Measurements from ENCODE around the gene LZTR1.

Gene LZTR1

GRCh38 chr22:20975541-20976290 is 6.4 kb upstream of the LZTR1 start:
- H3K27me3 ChIP-seq = no peaks in the 10 kb centered on the region
- H3K9me3 ChIP-seq = no peaks in the 10 kb centered on the region
- H3K4me3 ChIP-seq (ENCODE audit: low read depth, low read length) = no peak overlapping the region
- no peaks in the 10 kb centered on the region for H3K36me3 ChIP-seq
- TF ChIP-seq, protein P1, sequence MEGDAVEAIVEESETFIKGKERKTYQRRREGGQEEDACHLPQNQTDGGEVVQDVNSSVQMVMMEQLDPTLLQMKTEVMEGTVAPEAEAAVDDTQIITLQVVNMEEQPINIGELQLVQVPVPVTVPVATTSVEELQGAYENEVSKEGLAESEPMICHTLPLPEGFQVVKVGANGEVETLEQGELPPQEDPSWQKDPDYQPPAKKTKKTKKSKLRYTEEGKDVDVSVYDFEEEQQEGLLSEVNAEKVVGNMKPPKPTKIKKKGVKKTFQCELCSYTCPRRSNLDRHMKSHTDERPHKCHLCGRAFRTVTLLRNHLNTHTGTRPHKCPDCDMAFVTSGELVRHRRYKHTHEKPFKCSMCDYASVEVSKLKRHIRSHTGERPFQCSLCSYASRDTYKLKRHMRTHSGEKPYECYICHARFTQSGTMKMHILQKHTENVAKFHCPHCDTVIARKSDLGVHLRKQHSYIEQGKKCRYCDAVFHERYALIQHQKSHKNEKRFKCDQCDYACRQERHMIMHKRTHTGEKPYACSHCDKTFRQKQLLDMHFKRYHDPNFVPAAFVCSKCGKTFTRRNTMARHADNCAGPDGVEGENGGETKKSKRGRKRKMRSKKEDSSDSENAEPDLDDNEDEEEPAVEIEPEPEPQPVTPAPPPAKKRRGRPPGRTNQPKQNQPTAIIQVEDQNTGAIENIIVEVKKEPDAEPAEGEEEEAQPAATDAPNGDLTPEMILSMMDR (IDR thresholded peaks at IDR 0.05; ENCODE audit: low read depth, low read length) = no peak
- no peak for DNase-seq
- H3K4me1 ChIP-seq = no peaks in the 10 kb centered on the region

DNA sequence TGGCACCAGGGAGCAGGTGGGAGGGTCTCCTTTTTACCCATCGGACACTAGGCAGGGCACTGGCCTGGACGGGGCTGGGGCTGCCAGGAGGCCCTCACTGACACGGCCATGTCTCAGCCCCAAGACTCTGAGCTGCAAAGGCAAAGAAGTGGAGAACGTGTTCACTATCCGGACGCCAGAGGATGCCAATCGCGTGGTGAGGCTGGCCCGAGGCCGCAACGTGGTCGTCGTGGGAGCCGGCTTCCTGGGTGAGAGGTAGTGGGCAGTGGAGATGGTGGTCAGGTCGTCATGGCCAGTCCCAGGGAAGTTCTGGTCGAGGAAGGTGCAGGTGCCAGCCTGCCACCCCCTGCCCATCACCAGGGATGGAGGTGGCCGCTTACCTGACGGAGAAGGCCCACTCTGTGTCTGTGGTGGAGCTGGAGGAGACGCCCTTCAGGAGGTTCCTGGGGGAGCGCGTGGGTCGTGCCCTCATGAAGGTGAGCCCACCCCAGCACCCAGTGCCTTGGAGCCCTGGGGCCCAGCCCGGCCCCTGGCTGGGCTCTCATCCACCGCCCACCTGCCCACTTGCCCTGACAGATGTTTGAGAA is 5.7 kb upstream of the LZTR1 start:
- H3K27me3 ChIP-seq = no peaks in the 10 kb centered on the region
- no peak for DNase-seq
- H3K4me3 ChIP-seq (ENCODE audit: low read depth, low read length) = no peak overlapping the region
- no peaks in the 10 kb centered on the region for H3K9me3 ChIP-seq
- H3K36me3 ChIP-seq = no peaks in the 10 kb centered on the region
- H3K4me1 ChIP-seq = no peaks in the 10 kb centered on the region
- TF ChIP-seq, protein P1 (IDR thresholded peaks at IDR 0.05; ENCODE audit: low read depth, low read length) = no peak

DNA sequence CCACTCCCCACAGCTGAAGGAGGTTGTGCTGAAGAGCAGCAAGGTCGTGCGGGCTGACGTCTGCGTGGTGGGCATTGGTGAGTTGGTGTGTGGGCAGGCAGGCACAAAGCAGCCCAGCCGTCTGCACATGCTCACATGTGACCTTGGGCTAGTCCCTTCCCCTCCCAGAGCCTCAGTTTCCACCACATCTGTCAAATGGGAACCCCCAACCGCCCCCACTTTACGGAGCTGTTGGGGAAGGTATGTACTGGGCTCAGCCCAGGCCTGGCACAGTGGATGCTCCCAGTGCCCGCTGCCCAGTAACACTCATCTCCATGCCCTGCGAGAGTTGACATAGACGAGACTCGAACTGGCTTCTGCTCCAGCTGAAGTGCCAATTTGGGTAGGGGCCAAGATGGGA is 5.1 kb upstream of the LZTR1 start:
- H3K4me3 ChIP-seq (ENCODE audit: low read depth, low read length) = no peak overlapping the region
- TF ChIP-seq, protein P1 (IDR thresholded peaks at IDR 0.05; ENCODE audit: low read depth, low read length) = no peak
- H3K9me3 ChIP-seq = no peaks in the 10 kb centered on the region
- DNase-seq = no peak
- no peaks in the 10 kb centered on the region for H3K36me3 ChIP-seq
- no peaks in the 10 kb centered on the region for H3K4me1 ChIP-seq
- no peaks in the 10 kb centered on the region for H3K27me3 ChIP-seq

DNA sequence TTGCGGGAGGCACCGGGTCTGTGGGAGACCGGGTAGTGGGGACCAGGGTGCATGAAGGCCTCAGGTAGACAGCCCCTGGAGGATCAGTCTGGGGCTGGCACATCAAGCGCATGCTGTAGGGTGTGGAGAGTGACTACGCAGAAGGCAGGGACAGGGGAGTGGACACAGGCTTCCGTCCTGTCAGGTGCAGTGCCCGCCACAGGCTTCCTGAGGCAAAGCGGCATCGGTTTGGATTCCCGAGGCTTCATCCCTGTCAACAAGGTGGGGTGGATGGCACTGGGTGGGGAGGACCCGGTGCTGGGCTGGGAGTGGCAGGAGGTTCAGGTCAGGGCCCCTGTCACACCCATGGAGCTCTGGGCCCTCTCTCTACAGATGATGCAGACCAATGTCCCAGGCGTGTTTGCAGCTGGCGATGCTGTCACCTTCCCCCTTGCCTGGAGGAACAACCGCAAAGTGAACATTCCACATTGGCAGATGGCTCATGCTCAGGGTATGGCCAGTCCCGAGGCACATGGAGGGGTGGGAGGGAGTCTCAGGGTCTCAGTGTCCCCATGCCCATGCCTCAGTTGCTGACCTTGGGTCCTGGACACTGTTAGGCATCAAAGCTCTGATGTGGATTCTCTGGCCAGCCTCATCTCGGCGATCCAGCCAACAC is 4.5 kb upstream of the LZTR1 start:
- Histone ChIP-seq H3K4me3 (ENCODE audit: low read depth, low read length) (no peak overlapping the region), H3K36me3 (no peaks in the 10 kb centered on the region), H3K4me1 (no peaks in the 10 kb centered on the region), H3K27me3 (no peaks in the 10 kb centered on the region), H3K9me3 (no peaks in the 10 kb centered on the region)
- DNase-seq = no peak
- TF ChIP-seq, protein P1 (IDR thresholded peaks at IDR 0.05; ENCODE audit: low read depth, low read length) = no peak

DNA sequence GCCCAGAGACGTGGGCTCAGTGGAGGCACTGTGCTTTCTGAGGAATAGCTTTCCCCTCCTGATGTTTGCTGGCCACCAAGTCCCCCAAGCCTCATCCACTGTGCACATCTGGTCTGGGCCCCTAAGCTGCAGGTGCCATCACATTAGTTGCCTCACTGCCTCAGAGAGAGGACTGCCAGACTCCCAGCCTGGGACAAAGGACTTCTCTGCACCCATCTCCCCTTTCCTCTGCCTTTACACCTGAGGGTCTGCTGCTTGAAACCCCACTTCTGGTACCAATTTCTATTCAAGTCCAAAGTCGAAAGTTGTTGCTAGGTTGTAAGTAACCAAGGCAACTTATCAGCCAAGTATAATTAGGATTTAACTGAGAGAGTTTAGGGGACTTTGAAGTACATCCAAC is 3.7 kb upstream of the LZTR1 start:
- H3K9me3 ChIP-seq = no peaks in the 10 kb centered on the region
- no peaks in the 10 kb centered on the region for H3K36me3 ChIP-seq
- H3K4me1 ChIP-seq = no peaks in the 10 kb centered on the region
- TF ChIP-seq, protein P1 (IDR thresholded peaks at IDR 0.05; ENCODE audit: low read depth, low read length) = no peak
- DNase-seq = no peak
- H3K27me3 ChIP-seq = no peaks in the 10 kb centered on the region
- no peak overlapping the region for H3K4me3 ChIP-seq (ENCODE audit: low read depth, low read length)
